Adrenal gland (tissue), 12 donors: ENCODE results near the gene KCNIP3. TPM values are rescaled to one million over a fixed set of nuclear protein-coding genes. Genes with fewer than 3 reads are reported as not detected.

Source experiments
- polyA plus RNA-seq, 3 donors: library from polyadenylated mRNA; stranded (reverse); fragments of 200-250 nt in 2 of 3; fragments of 350-450 nt in 1 of 3; fragmentation: Illumina TruSeq in 1 of 3; extraction: RNeasy Lipid Tissue Mini Kit (QIAGEN cat#74804) in 1 of 3; gene quantifications; one replicate each; pipeline ENCODE4 v1.2.3, GENCODE V29; 2013 to 2014
- total RNA-seq, 9 donors: library from RNA; depleted of rRNA in 4 of 9; stranded (reverse); fragments of >200 nt in 4 of 9; fragments of 120-200 nt in 1 of 9; fragmentation: NEBNext Ultra II Directional in 1 of 9; extraction: Animal tissue kit (Norgen Biotek cat#: 25700) in 1 of 9; gene quantifications; one replicate each; pipeline versions ENCODE4 v1.1.0 to v1.2.4, GENCODE V29; 2013 to 2023
- donor health status: healthy with polysubstance abuse.
- donor health status: Bipolar disorder and iron deficiency.
- donor health status: DM: yes; HTN: yes; CAD: no.
- donor health status: DM: no; HTN: no; CAD: no.
- donor health status: DM: no; HTN: no; CAD: no.
- donor health status: DM: yes; HTN: yes; CAD: no.

KCNIP3 gene
- total and polyA plus RNA-seq, 12 donors, result 0.54 to 6.3 (median 1.7) TPM

Other genes starting within 250 kb of the KCNIP3 start
- 10 to 100 TPM; 41.0 to 99.0 (median 51.0) TPM for gene MRPS5, start 175.5 kb upstream of the KCNIP3 start, total RNA-seq
- gene MRPS5, start 175.5 kb upstream of the KCNIP3 start, polyA plus RNA-seq, result 10 to 100 TPM; 72.0 to 96.7 (median 93.4) TPM
- 10 to 100 TPM in 6 of 9 donors, 1 to 10 TPM in 3; 4.6 to 22.6 (median 16.8) TPM for gene ZNF514, start 137.5 kb upstream of the KCNIP3 start, total RNA-seq
- gene ZNF514, start 137.5 kb upstream of the KCNIP3 start, polyA plus RNA-seq, result 10 to 100 TPM in 2 of 3 donors, 1 to 10 TPM in 1; 8.3 to 26.1 (median 11.7) TPM
- gene ZNF2, start 131.5 kb upstream of the KCNIP3 start, total RNA-seq, result 1 to 10 TPM; 1.8 to 9.3 (median 6.7) TPM
- gene ZNF2, start 131.5 kb upstream of the KCNIP3 start, polyA plus RNA-seq, result 1 to 10 TPM; 2.1 to 5.8 (median 2.8) TPM
- gene ZNF892, start 89.8 kb upstream of the KCNIP3 start, total RNA-seq, result 1 to 10 TPM; 1.4 to 4.3 (median 2.2) TPM
- gene ZNF892, start 89.8 kb upstream of the KCNIP3 start, polyA plus RNA-seq, result under 1 TPM in 2 of 3 donors, not detected in 1; 0.32 to 0.73 TPM
- 1 to 10 TPM in 2 of 9 donors, under 1 TPM in 5, not detected in 2; 0.21 to 4.5 (median 0.72) TPM for gene PROM2, start 22.9 kb upstream of the KCNIP3 start, total RNA-seq
- gene PROM2, start 22.9 kb upstream of the KCNIP3 start, polyA plus RNA-seq, result 1 to 10 TPM in 2 of 3 donors, under 1 TPM in 1; 0.07 to 1.7 (median 1.0) TPM
- gene FAHD2A, start 105.4 kb downstream of the KCNIP3 start, total RNA-seq, result 10 to 100 TPM; 12.9 to 63.1 (median 28.8) TPM
- 10 to 100 TPM; 22.6 to 28.6 (median 28.1) TPM for gene FAHD2A, start 105.4 kb downstream of the KCNIP3 start, polyA plus RNA-seq
- not detected for gene TRIM43B, start 187.4 kb downstream of the KCNIP3 start, total RNA-seq
- gene TRIM43B, start 187.4 kb downstream of the KCNIP3 start, polyA plus RNA-seq, result not detected